ENCODE results near the gene MFNG. TPM values are rescaled to one million over a fixed set of nuclear protein-coding genes. Genes with fewer than 3 reads are reported as not detected.

MFNG gene
- total RNA-seq, 2 experiments from 2014 or later = 225 to 235 TPM

GRCh38 chr22:37509059-37509860, 23.1 kb upstream of the MFNG start:
- Histone ChIP-seq H3K9me2 (ENCODE audit: insufficient read depth, low read length) (no peaks in the 10 kb centered on the region), H3K4me1 (ENCODE audit: insufficient read depth, low read length, poor library complexity, severe bottlenecking) (no peaks in the 10 kb centered on the region), H3K27ac (ENCODE audit: low read depth, low read length, poor library complexity, severe bottlenecking) (no peak overlapping the region), H3K36me3 (ENCODE audit: insufficient read depth, low read length) (no peaks in the 10 kb centered on the region), H4K20me1 (ENCODE audit: insufficient read depth, low read length) (no peaks in the 10 kb centered on the region), H3K4me3 (ENCODE audit: low read depth, low read length, poor library complexity, severe bottlenecking) (no peak overlapping the region), H2AFZ (ENCODE audit: low read length) (no peak overlapping the region), H3K4me2 (ENCODE audit: low read length) (no peak overlapping the region), H3K79me2 (ENCODE audit: insufficient read depth, low read depth, low read length) (no peaks in the 10 kb centered on the region), H3K9me3 (ENCODE audit: low read length) (no peaks in the 10 kb centered on the region)
- no peak for DNase-seq (ENCODE audit: low spot score)
- intact Hi-C loops (cut with micrococcal nuclease; ENCODE audit: unreplicated experiment) = no loop called here
- ChIA-PET POLR2A (no interaction called here), CTCF (ENCODE audit: unreplicated experiment) (no interaction called here)
- TF ChIP-seq EZH2phosphoT487 (IDR thresholded peaks at IDR 0.05; ENCODE audit: borderline replicate concordance, low read depth, low read length) (no peak), CTCF (conservative IDR thresholded peaks at IDR 0.05; ENCODE audit: low read length) (no peak)
- no TSS peak for BruUV-seq (replicated peaks)

- intact Hi-C loops (cut with micrococcal nuclease; ENCODE audit: unreplicated experiment) = no loop called here
- Histone ChIP-seq H3K79me2 (ENCODE audit: insufficient read depth, low read depth, low read length) (no peaks in the 10 kb centered on the region), H3K9me3 (ENCODE audit: low read length) (no peaks in the 10 kb centered on the region), H3K27ac (ENCODE audit: low read depth, low read length, poor library complexity, severe bottlenecking) (no peak overlapping the region), H3K4me3 (ENCODE audit: low read depth, low read length, poor library complexity, severe bottlenecking) (no peak overlapping the region), H2AFZ (ENCODE audit: low read length) (no peak overlapping the region), H3K9me2 (ENCODE audit: insufficient read depth, low read length) (no peaks in the 10 kb centered on the region), H3K4me2 (ENCODE audit: low read length) (no peak overlapping the region), H3K4me1 (ENCODE audit: insufficient read depth, low read length, poor library complexity, severe bottlenecking) (no peaks in the 10 kb centered on the region), H4K20me1 (ENCODE audit: insufficient read depth, low read length) (no peaks in the 10 kb centered on the region), H3K36me3 (ENCODE audit: insufficient read depth, low read length) (no peaks in the 10 kb centered on the region)
- no peak for TF ChIP-seq CTCF (conservative IDR thresholded peaks at IDR 0.05; ENCODE audit: low read length)
- ChIA-PET POLR2A (no interaction called here), CTCF (ENCODE audit: unreplicated experiment) (no interaction called here)
- DNase-seq (ENCODE audit: low spot score) = no peak
- no TSS peak for BruUV-seq (replicated peaks)
Observed at GRCh38 chr22:37508431-37508992, 22.3 kb upstream of the MFNG start.

GRCh38 chr22:37507731-37508130, 21.5 kb upstream of the MFNG start:
- no peak overlapping the region for H2AFZ ChIP-seq (ENCODE audit: low read length)

More at GRCh38 chr22:37507731-37508130, 21.5 kb upstream of the MFNG start:
- no peak overlapping the region for H3K4me3 ChIP-seq (ENCODE audit: low read depth, low read length, poor library complexity, severe bottlenecking)
- H4K20me1 ChIP-seq (ENCODE audit: insufficient read depth, low read length) = no peaks in the 10 kb centered on the region
- no peaks in the 10 kb centered on the region for H3K4me1 ChIP-seq (ENCODE audit: insufficient read depth, low read length, poor library complexity, severe bottlenecking)
- ChIA-PET POLR2A (no interaction called here), CTCF (ENCODE audit: unreplicated experiment) (no interaction called here)
- no peaks in the 10 kb centered on the region for H3K36me3 ChIP-seq (ENCODE audit: insufficient read depth, low read length)
- no peak overlapping the region for H3K27ac ChIP-seq (ENCODE audit: low read depth, low read length, poor library complexity, severe bottlenecking)
- no peaks in the 10 kb centered on the region for H3K9me2 ChIP-seq (ENCODE audit: insufficient read depth, low read length)
- DNase-seq (ENCODE audit: low spot score) = no peak
- no peaks in the 10 kb centered on the region for H3K9me3 ChIP-seq (ENCODE audit: low read length)
- BruUV-seq (replicated peaks) = no TSS peak
- H3K4me2 ChIP-seq (ENCODE audit: low read length) = no peak overlapping the region
- no peak for TF ChIP-seq EZH2phosphoT487 (IDR thresholded peaks at IDR 0.05; ENCODE audit: borderline replicate concordance, low read depth, low read length)
- TF ChIP-seq CTCF (conservative IDR thresholded peaks at IDR 0.05; ENCODE audit: low read length) = no peak
- H3K79me2 ChIP-seq (ENCODE audit: insufficient read depth, low read depth, low read length) = no peaks in the 10 kb centered on the region
- intact Hi-C loops (cut with micrococcal nuclease; ENCODE audit: unreplicated experiment) = no loop called here
